Medulla oblongata (tissue), 1 donor: ENCODE measurements around the gene COQ8B.

ENCODE experiments used
- DNase-seq: peaks from one replicate; pipeline ENCODE4 v3.0.0-alpha.2; 2015; ENCODE audit errors: extremely low spot score

Gene COQ8B

DNA sequence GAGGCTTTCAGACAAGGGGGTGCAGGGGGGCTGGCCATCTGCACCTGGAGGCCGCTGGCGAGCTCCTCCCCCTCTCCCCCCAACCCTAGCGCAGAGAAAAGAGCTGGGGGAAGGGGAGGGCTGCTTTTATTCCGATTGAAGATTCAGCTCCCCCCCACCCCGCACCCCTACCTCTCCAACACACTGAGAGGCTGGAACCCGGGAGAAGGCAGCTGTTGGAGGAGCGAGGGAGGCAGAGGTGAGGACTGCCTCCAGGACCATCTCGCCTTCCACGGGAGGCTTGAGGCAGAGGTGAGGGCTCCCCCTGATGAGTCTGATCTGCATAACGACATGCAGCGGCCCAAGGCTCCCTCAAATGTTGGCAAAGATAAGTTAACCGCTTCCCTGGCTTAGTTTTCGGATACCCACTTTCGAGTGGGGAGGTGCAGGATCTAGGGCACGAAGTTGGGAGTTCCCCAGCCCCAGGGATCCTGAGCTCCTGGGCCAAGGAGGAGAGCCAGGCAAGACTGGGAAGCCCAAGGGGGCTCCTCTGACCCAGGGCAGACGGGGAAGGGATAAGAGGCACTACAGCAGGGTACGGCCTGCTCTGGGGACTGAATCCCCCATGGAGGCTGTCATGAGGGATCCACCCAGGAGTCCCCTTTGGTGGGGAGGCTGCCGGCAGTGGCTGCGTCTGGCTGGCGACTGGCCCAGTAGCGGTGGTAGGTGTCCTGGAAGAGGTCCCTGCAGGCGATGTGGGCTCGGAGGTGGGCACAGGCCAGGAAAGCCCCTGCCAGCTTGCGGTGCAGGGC is 25.1 kb downstream of the COQ8B start:
- DNase-seq, result no peak

DNA sequence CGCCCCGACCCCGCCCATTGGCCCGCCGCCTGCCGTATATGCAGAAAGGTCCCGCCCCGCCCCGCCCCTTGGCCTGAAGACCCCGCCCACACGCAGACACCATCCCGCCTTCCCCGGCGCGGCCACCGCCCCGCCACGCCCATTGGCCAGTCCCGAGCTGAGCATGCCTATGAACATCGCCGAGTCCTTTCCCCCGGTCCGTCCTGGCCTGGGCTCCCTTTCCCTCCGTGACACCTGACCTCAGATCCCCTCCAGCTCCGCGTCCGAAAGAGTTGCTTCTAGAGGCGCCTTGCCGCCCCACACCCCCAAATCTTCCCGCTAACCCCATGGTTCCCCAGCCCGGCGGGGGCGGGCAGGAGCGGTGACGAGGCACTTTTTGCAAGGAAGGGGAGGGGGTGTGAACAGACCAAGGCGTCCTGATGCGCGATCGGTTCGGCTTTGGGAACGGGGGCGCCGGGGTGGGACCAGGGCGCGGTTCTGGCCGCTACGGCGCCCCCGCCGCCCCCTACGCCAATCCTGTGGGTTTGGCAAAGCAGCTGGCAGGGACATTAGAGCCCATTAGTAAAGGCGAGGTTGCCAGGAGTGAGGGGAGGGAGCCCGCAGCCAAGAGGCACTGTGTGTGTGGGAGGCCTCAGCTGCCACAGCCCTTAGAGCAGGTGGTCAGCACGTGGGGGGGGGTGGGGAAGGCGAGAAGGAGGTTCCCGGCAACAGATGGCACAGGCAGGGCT is 25.8 kb downstream of the COQ8B start:
- peak; percentile 90 for DNase-seq

DNA sequence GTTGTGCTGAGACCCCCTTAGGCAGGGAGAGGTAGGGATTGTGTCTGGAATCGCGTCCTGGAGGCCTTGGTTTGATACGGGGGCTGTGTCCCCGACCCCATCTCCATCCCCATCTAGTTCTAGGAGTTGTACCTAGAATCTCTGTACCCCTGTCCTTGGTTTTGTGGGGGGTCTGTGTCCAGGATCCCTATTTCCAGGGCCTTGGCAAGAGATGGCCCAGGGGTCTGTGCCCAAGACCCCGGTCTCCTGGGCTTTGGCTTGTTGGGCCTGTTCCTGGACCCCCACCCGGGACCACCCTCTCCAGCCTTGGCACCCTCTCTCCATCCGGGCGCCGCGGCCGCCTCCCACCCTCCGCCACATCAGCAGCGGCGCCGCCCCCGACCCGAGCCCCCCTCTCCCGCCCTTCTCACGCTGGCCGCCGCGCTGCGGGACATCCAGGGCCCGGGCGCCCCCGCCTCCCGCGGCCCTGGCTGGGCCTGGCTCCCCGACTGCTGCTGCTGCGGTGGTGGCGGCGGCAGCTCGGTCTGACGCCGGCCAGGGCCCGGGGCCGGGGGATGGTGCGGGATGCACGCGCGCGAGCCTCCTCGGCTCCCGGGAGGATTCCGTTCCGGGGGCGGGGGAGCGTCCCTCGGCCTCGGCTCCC is 26.5 kb downstream of the COQ8B start, which contains the start of gene NUMBL:
Gene NUMBL (minus strand): TSS at position 602 of the 643 bp plus-strand sequence. CDS start 168 bp downstream, at position 434.
- no peak for DNase-seq

DNA sequence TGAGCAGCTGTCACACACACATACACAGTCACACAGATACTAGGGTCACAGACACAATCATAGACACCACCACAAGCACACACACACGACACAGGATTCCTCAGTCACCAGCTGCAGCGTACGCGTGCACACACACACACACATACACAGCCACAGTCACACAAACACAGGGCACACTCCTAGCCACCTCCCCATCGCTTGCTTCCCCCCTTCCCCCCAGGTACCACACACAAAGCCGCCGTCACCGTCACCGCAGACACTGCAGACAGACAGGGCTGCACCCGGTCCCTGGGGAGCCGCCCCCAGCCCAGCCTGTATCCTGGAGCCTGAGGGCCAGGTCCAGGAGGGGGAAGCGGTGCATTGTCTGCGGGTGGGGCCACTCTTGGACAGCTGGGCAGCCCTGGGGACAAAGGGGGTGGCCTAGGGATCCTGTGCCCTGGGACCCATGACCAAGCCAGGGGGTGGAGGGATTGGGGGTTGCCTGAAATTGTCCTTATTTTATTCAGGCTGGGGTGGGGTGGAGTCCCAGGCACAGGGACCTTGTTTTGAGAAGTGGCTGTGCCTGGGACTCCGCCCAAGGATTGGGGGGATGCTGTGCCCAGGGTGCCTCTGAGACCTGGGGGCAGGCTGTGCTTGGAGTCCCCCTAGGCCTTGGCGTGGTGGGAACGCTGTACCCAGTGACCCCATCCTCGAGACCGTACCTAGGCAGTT is 27.2 kb downstream of the COQ8B start:
- DNase-seq, result no peak

DNA sequence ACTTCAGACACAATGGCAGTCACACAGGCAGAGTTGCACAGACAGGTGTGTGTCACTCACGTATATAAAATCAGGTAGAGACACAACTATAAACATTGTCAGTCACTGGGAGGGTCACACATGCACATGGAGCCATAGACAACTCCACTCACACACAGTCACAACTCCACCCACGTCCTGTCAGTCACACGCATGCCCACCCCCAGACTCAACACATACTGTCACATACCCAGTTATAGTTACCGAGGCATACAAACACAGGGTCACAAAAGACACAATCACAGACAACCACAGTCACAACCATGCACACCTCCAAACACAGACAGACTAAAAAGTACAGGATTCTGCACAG is 27.7 kb downstream of the COQ8B start:
- DNase-seq, result no peak

DNA sequence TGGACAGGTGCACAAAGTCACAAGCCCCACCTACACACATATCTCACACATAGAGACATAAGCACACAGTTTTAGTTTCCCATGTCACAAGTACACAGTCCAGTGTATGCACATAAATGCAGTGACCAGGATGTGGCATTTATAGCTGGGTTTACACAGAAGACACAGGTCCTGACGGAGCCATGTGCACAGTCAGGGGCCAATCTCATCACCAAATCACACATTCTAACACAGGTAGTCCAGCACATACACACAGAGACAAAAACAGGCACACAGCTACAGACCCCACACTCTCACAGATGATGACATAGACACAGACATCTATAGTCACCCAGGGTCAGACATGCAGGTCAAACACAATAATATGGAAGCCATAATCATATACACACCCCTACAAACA is 28.4 kb downstream of the COQ8B start:
- DNase-seq, result no peak

DNA sequence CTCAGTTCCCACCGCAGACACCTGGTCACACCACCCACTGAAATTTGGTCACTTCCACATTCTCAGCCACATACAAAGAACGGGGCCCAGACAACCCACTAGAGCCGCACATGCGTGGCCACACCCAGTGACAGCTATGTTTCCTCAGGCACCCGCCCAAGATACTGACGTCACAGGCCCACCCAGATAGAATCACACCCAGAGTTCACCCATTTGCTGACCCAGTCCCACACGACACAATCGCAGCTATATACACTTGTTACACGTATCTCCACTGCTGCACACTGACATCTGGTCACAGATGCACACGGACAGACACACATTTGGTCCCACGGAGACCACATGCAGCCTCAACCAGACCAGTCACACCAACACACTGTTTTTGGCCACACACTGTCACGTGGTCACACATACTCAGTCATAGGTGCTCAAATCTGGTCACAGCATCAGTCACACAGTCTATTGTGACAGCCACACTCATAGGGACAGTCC is 29.1 kb downstream of the COQ8B start:
- DNase-seq, result no peak

DNA sequence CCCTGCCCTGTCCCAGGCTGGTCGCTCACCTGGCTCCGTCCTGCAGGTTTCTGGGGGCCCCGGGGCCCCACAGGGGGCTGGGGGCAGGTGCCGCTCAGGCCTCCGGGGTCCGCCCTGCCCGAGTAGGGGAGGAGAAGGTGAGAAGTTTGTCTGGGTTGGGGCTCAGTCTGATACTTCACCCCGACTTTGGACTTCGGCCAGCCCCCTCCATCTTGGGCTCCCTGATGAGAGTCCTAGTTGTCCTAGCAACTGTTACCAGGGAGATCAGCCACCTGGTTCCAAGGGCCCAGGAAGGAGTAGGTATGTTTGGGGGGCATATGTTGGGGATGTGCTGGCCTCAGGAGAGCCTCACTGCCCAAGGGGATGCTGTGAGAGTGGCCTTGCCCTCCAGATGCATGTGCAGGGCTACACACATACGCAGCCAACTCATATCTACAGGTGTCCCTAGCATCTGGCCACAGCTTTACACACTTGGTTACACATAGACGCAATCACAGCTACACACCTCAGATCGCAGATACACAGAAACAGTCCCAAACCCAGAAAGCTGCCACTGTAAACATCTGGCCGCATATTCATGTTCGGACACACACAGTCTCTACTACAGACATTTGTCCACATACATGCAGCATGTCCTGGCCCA is 29.7 kb downstream of the COQ8B start:
- DNase-seq, result no peak

DNA sequence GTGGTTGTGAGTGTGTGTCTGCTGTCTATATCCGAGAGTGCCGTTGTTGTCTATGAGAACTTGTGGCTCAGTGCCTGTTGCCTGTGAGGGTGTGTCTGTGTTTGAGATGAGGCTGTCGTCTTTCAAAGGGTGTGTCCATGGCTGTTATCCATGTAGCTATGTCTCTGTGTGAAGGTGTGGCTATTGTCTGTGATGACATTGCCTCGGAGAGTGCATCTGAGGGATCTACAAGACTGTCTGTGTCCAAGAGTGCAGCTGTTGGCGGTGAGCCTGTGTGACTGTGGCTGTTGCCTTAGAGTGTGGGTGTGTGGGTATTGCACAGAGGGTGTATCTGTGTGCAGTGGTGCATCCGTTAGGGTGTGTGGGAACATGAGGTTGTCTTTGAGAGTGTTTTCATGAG is 31.1 kb downstream of the COQ8B start:
- DNase-seq, result no peak

DNA sequence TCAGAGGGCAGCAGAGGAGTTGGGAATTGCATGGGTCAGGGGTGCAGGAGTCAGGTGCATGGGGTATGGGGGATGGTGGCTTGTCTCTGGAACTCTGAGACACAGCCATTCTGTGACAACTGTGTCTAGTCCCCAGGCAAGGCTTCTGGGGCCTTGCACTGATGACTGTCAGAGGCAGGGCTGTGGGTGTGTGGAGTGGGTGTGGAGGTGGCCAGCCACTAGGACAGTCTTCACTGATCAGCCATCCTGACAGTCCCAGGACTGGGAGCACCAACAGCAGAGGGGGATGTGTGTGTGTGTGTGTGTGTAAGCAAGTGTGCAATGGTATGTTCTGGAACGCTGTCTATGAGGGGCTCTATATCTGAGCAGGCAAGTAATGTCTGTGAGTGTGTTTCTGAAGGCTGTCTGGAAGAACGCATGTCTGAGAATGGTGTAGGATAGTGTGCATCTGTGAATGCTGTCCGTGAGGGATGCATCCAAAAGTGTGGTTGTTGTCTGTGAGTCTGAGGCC is 31.6 kb downstream of the COQ8B start:
- DNase-seq, result no peak

DNA sequence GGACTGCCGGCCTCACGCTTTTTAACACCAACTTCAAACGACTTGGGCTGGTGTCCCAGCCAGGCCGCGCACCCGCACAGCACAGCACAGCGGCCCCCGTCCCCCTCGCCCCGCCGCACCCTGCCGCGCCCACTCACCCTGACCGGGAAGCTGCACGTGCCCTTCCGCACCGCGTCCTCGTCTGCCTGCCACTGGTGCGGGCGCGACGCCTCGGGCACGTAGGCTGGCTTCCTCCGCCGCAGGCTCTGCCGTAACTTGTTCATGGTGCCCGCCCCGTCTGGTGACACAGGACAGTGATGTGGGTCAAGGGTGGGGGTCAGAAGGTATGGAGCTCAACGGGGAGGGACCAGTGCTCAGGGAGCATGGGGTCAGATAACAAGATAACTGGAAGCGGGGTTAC is 32.4 kb downstream of the COQ8B start:
- DNase-seq, result no peak

DNA sequence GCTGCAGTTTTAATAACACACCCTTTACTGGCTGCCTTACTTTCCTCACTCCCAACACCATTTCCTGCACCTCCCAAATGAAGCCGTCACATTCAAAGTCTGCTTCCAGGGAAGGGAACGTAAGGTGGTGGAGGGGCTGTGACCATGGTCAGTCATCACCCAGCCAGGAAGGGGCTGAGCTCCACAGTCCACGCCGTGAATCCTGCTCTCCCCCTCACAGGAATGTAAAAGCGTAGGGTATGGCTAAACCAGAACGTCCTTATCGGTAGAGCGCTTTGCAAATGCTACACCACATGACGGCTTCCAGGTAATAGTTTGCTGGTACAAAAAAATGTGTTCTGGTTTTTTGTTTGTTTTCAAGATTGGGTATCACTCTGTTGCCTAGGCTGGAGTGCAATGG is 33.2 kb downstream of the COQ8B start:
- no peak for DNase-seq

DNA sequence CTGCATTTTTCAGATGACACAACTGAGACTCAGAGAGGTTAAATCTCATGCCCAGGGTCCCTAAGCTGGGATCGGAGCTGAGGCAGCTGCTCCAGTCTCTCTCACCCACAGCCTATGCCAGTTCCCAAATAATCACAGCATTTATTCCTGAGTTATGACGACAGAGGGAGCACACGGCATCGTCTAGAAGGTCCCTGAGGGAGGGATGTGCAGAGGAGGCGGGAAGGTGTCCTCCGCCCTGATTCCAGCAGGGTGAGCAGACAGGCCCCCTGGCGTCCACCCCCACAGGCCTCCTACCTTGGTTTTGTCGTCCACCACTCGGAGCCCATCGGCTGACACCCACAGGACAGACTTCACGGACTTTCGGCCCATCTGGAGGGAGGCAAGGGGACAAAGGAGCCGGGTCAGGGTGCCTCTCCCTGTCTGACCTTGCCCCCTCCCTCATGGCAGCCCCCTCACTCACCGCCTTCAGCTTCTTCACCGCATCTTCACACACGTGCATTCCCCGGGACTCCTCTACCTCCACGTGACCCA is 34.2 kb downstream of the COQ8B start:
- DNase-seq, result no peak

DNA sequence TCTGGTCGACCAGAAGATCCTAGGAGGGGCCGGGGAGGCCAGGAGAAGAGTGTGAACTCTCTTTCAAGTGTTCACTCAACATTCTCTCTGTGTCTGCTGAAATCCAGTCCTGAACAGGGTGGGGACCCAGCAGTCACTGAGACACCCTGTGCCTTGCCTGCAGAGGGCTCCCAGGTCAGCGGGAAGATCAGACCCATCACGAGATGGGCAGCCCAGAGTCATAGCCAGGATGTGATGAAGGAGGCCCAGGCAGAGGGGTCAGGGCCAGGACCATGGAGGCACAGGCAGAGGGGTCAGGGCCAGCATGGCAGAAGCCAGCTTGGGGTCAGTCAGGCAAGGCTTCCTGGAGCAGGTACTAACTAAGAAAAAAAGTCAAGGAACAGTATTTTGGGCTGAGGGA is 35.6 kb downstream of the COQ8B start:
- DNase-seq, result no peak

DNA sequence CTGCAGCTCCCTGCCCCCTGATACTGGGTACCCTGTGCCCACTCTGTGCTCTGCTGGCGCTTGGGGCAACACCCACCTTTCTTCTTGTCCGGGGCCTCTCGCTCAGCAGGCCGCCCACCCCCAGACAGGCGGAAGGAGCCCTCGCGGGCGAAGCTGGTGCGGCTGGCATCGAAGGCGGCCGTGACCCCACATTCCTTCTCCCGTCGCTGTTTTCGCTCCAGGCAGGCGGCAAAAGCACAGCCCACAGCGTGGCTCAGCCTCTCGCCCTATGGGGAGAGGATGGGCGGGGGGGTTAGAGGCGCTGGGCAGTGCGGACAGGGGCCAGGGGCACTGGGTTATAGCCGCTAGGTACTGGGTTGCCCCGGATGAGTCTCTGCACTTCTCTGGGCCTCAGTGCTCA is 39.5 kb downstream of the COQ8B start:
- DNase-seq, result no peak

DNA sequence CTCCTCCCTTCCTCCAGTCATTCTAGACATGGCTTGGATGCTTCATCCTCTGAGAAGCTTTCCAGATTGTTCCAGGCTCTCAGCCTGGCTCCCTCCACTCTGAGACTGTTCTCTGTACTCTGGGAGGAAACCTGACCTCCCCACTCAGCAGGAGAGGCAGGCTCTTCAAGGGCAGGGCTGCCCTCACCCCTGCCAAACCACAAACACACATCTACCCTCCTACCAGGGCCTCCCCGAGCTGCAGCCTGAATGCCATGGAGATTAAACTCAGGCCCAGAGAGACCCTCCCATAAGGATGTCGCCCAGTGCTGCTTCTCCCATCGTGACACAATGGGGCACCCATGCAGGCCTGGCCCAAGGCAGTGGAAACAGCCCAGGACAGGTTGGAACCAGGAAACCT is 42.4 kb downstream of the COQ8B start:
- DNase-seq, result no peak

DNA sequence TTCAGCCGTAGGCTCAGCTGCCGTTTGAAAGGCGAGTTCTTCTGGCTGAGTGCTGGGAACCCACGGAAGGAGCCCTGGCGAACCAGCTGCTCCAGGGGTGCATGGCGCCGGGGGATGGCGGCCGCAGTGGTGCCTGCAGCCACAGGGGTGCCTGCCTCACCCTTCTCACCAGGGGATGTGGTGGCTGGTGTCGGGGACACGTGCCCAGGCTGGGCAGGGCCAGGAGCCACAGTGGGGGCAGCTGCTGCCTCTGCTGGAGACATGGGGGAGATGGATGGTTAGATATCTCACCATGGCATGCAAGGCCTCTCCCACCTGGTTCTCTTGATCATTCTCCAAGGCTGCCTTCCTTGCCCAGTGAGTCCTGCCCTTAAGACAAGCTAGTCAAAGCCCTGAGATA is 43.3 kb downstream of the COQ8B start:
- DNase-seq, result no peak

DNA sequence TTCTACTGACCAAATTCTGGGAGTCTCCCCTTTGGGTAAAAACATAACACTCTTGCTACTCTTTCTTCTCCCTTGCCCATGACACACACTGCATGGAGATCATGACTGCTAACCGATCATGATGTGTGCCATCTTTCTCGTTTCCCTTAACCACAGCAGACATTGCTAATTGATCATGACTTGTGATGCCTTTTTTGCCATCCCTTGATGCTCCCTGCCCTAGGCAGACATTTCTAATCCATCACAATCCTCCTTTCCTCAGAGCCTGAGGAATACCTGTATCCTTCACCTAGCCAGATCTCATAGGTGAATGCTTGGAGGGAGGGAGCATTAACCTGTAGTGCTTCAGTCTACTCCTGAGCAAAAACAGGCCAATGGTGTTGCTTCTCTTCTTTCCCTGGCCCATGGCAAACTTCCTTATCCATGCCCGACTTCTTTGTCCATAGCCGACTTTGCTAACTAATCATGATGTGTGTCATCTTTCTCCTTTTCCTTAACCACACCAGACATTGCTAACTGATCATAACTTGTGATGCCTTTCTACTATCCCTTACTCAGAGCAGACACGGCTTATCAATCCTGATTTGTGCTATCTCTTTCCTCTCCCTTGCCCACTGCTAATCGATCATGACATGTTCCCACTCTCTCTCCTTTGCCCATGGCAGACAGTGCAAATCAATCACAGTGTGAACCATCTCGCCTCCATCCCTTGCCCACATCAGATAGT is 44.0 kb downstream of the COQ8B start:
- no peak for DNase-seq

DNA sequence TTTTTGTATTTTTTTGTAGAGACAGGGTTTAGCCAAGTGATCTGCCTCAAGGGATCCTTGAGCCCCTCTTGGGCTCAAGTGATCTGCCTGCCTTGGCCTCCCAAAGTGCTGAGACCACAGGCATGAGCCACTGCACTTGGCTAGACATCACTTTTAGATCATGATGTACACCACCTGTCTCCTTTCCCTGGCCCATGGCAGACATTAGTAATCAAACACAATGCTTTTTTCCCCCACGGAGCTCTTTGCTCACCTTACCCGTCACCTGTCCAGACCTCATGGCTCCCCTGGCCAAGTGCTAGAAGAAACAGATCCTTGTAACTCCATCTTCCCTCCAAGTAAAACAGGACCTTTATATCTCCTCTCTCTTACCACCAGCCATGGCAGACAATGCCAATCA is 44.6 kb downstream of the COQ8B start:
- no peak for DNase-seq

DNA sequence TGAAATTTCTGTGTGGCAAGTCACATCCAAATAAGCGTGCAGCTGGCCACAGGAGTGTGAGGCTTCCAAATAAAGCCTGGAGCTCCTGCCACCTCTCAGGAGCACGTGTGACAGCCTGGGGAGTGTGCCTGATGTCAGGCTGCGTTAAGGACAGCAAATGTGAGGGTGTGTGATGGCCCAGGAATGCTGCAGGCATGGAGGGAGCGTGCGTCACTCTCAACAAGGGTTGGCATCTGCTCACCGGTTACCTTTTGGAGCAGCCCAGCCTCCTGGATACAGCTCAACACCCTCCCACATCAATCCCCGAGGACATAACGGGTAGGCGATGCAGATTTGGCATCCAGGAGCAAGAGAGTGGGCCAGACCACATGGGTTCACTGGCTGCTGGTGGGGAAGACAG is 45.3 kb downstream of the COQ8B start:
- DNase-seq, result no peak
